Astrocyte (in vitro differentiated cells and primary cell): ENCODE measurements around the gene UQCC2.

ENCODE experiments used
- CTCF ChIP-seq: IDR thresholded peaks from 2 replicates; pipeline ENCODE4 v1.5.1; 2011; ENCODE audit warnings: low read depth, mild to moderate bottlenecking, inconsistent platforms, low read length, moderate library complexity; ENCODE audit not compliant: insufficient read depth
- EZH2 ChIP-seq: IDR thresholded peaks from 2 replicates; pipeline ENCODE4 v1.6.1; 2012; ENCODE audit warnings: mild to moderate bottlenecking, low read length, inconsistent platforms; ENCODE audit not compliant: insufficient read depth

- TF ChIP-seq CTCF (no peak), EZH2 (no peak)
These were observed 26.7 kb upstream of the UQCC2 start for GRCh38 chr6:33738153-33738552.
